ENCODE data around the gene EML4.
"Not testable (repeated sequence)": the region's sequence is repeated elsewhere in the genome, so short reads cannot be mapped to it uniquely, and the experiment has no call there.

The EML4 gene

GRCh38 chr2:42268528-42269151, 99.5 kb downstream of the EML4 start:
- no peak for DNase-seq

- no peak for DNase-seq
Measured at GRCh38 chr2:42270757-42271156, 101.6 kb downstream of the EML4 start.

GRCh38 chr2:42271246-42271645, 102.1 kb downstream of the EML4 start:
- not testable (repeated sequence) for DNase-seq

- DNase-seq = no peak
Measured at GRCh38 chr2:42274863-42275262, 105.7 kb downstream of the EML4 start.

- DNase-seq = no peak
Measured at GRCh38 chr2:42281416-42282081, 112.4 kb downstream of the EML4 start.

GRCh38 chr2:42284019-42284418, 114.9 kb downstream of the EML4 start:
- no peak for DNase-seq

- no peak for DNase-seq
Measured at GRCh38 chr2:42286268-42286946, 117.3 kb downstream of the EML4 start.

GRCh38 chr2:42288811-42289210, 119.7 kb downstream of the EML4 start:
- no peak for DNase-seq

- DNase-seq = no peak
Measured at GRCh38 chr2:42289222-42289621, 120.1 kb downstream of the EML4 start.

GRCh38 chr2:42290005-42290404, 120.9 kb downstream of the EML4 start:
- no peak for DNase-seq

- DNase-seq = no peak
Measured at GRCh38 chr2:42293019-42293418, 123.9 kb downstream of the EML4 start.

GRCh38 chr2:42296226-42296625, 127.1 kb downstream of the EML4 start:
- DNase-seq = no peak

GRCh38 chr2:42297322-42297936, 128.3 kb downstream of the EML4 start:
- DNase-seq = no peak

- no peak for DNase-seq
Measured at GRCh38 chr2:42298132-42298531, 129.0 kb downstream of the EML4 start.

GRCh38 chr2:42298996-42299754, 130.0 kb downstream of the EML4 start:
- DNase-seq = no peak

- no peak for DNase-seq
Measured at GRCh38 chr2:42300527-42300926, 131.4 kb downstream of the EML4 start.

GRCh38 chr2:42303252-42303651, 134.1 kb downstream of the EML4 start:
- DNase-seq = no peak

- DNase-seq = no peak
Measured at GRCh38 chr2:42304059-42304713, 135.0 kb downstream of the EML4 start.

GRCh38 chr2:42307180-42307579, 138.0 kb downstream of the EML4 start:
- no peak for DNase-seq

- DNase-seq = no peak
Measured at GRCh38 chr2:42309366-42309765, 140.2 kb downstream of the EML4 start.

GRCh38 chr2:42310007-42310515, 140.9 kb downstream of the EML4 start:
- no peak for DNase-seq

GRCh38 chr2:42312106-42312505, 143.0 kb downstream of the EML4 start:
- DNase-seq = no peak

Measured in activated naive CD4-positive, alpha-beta T cell treated with anti-CD3 and anti-CD28 coated beads, Interleukin-2, amount 50 U/mL, for 16 hours (primary cell).